Mesodermal cell (in vitro differentiated cells): ENCODE data around the gene PA2G4.

Experiments used
- H3K27ac ChIP-seq: 2 replicates; pipeline ENCODE4 v1.7.0; 2013; ENCODE audit warnings: mild to moderate bottlenecking, low read depth, low read length, moderate library complexity; ENCODE audit not compliant: severe bottlenecking
- H3K36me3 ChIP-seq: 2 replicates; pipeline ENCODE4 v1.7.1; 2013; ENCODE audit warnings: mild to moderate bottlenecking, low read length, moderate library complexity; ENCODE audit not compliant: control insufficient read depth, insufficient read depth
- H3K4me1 ChIP-seq: one replicate; pipeline ENCODE4 v1.7.1; 2013; ENCODE audit warnings: mild to moderate bottlenecking, low read length; ENCODE audit not compliant: insufficient read depth, control insufficient read depth, poor library complexity, severe bottlenecking
- H3K4me3 ChIP-seq: 2 replicates; pipeline ENCODE4 v1.7.0; 2013; ENCODE audit warnings: low read length, control low read depth, mild to moderate bottlenecking; ENCODE audit not compliant: insufficient read depth, poor library complexity, severe bottlenecking; ENCODE audit errors: extremely low read depth
- H3K9me3 ChIP-seq: 2 replicates; pipeline ENCODE4 v1.7.1; 2013; ENCODE audit warnings: mild to moderate bottlenecking, low read length, moderate library complexity; ENCODE audit not compliant: control insufficient read depth
- WGBS, 2 experiments: methylation state at CpG; one replicate each; pipeline ENCODE4 v1.1.5; 2013; ENCODE audit warnings: missing lambda C conversion rate in 2 of 2; ENCODE audit not compliant: insufficient coverage in 2 of 2; 5-methylcytosine and 5-hydroxymethylcytosine counted together

PA2G4 gene

DNA sequence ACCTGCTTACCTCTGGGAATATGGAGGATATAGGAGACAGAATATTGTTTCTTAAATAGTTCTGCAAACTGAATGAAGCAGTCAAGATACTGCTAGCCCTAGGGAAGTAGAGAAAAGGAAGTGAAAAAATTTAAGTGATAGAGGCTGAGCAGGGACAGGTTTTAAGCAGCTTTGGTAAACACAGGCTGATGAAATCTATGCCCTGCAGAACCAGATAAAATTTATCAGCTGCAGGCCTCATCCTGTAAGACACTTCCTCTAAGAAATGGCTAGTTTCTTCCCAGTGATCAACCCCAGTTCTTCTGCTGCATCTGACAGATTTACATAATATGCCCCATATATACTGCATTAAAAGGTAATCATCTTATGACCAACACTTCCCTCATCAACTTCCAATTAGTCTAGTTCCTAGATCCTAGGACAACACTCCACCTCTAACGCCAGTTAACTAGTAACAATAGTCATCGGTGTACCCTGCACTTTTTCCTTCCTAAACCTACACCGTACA, 22.4 kb downstream of the PA2G4 start:
- WGBS, 2 experiments: 95 to 100% methylated on average over 3 of the region's 3 CpGs
- Histone ChIP-seq H3K36me3 (peaks cover 21% of the 10 kb centered on the region), H3K27ac (peak overlapping the region; percentile 93), H3K4me3 (peak overlapping the region; percentile 82), H3K9me3 (no peaks in the 10 kb centered on the region), H3K4me1 (peaks cover 21% of the 10 kb centered on the region)

DNA sequence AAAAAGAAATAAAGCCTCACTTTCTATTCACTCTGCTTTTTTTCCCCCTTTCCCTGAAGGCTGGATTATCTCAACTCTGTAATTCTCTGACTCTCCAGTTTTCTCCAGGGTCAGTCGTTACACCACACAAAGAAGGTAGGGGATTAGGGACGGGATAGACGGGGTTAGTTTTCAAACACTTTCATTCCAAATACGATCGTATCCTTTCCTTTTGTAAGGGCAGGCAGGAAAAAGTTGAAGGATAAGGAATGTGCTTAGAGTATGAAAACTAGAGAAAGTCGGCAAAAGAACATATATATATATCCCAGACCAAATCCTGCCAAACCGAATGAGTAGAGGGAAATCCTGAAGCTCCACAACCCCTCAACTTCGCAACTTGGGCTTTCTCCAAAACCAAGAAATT, 23.1 kb downstream of the PA2G4 start:
- Histone ChIP-seq H3K4me1 (peaks cover 21% of the 10 kb centered on the region), H3K4me3 (peak overlapping the region; percentile 82), H3K9me3 (no peaks in the 10 kb centered on the region), H3K36me3 (peaks cover 24% of the 10 kb centered on the region), H3K27ac (peak overlapping the region; percentile 93)
- WGBS, 2 experiments: 0 to 5% methylated on average over 1 to 2 of the region's 8 CpGs

DNA sequence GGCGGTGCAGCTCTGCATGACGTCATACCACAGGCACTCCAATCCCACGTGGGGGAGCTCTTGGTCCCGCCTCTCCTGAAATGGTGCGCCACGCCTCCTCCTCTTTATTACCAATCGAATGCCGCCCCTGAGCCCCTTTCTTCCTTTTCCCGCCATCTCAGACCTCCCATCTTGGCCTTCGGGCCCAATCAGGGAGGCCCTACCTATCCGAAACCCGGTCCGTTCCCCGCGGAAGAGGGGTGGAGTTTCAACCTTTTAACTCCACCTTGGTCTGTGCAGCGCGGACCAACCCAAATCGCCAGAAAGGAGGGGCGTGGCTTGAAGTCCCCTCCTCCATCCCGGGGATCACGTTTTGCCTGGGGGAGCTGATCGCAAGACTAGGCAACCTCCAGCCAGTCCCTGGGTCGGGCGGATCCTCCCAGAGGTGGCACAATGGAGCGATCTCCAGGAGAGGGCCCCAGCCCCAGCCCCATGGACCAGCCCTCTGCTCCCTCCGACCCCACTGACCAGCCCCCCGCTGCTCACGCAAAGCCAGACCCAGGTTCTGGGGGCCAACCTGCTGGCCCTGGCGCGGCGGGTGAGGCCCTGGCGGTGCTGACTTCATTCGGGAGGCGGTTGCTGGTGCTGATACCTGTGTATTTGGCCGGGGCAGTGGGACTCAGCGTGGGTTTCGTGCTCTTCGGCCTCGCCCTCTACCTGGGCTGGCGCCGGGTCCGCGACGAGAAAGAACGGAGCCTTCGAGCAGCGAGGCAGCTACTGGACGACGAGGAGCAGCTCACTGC, 23.7 kb downstream of the PA2G4 start, which contains the start of gene ESYT1:
TSS of gene ESYT1 (plus strand) at position 380 of the 782 bp plus-strand sequence. CDS start at position 433, 53 bp downstream.
- WGBS, 2 experiments: 0% methylated on average over 44 to 47 of the region's 49 CpGs
- peak within 1 kb of the TSS; percentile 82 for H3K4me3 ChIP-seq

DNA sequence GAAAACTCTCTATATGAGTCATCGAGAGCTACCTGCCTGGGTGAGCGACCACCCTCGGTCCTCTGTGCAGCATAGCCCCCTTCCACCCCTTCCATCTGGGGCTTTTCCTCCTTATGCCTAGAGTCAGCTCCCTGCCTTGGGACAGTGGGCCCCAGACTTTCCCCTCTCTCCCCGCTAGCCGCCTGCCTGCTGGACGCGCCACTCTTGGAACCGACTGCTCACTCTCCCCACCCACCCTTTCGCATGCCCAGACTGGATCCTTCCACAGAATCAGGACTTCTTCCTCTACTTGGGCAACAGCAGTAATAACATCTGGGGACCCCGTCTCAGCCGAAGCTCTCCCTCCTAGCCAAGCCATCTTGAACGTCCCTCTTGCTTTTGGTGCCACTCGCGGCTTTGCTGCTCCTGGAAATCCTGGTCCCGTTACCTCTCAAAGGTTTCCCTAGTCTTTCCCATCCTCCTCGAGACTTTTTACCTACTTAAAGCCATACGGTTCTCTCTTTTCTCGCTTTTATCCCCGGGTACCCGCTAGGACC, 24.4 kb downstream of the PA2G4 start:
- H3K36me3 ChIP-seq: peaks cover 37% of the 10 kb centered on the region
- peak overlapping the region; percentile 69 for H3K27ac ChIP-seq
- no peaks in the 10 kb centered on the region for H3K9me3 ChIP-seq
- 0 to 1% methylated on average over 13 to 15 of the region's 20 CpGs for WGBS, 2 experiments
- H3K4me3 ChIP-seq: peak overlapping the region; percentile 82
- peaks cover 21% of the 10 kb centered on the region for H3K4me1 ChIP-seq

More for the DNA sequence above, 23.7 kb downstream of the PA2G4 start, which contains the start of gene ESYT1:
- H3K4me1 ChIP-seq: peaks cover 21% of the 10 kb centered on the region
- no peaks in the 10 kb centered on the region for H3K9me3 ChIP-seq
- peak within 1 kb of the TSS; percentile 93 for H3K27ac ChIP-seq
- H3K36me3 ChIP-seq: peaks cover 30% of the 10 kb centered on the region

DNA sequence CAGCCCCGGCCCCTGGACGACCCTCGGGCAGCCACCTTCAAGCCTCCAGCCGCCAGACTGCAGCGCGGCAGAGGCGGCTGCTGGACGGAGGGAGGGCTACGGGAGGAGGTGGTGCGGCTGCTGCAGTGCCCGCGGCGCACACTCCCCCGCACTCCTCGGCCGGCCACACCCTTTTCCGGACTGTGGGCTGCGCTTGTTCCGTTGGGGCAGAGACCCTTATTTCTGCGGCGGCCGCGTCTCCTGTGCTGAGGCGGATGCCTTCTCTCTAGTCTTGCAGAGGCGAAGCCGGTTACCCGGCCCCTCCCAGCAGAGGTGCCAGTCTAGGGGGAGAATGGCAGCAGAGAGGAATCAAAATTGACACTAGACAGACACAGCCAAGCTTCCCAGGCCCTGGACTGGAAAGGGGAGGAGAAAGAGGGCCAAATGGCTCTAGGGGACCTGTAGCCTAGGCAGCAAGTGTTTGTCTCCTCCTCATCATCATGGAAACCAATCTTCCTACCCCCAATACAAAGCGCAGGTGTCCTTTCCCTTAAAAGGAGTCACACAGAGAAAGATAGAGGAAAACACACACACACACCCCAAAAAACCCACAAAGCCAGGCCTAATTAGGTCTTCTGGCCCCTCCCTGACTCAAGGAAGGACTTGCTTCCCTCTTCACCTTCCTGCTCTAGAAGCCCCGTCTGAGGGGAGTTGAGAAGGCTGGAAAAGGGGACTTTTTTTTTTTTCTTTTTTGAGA, 25.0 kb downstream of the PA2G4 start:
- Histone ChIP-seq H3K4me3 (peak overlapping the region; percentile 82), H3K36me3 (peaks cover 43% of the 10 kb centered on the region), H3K9me3 (no peaks in the 10 kb centered on the region), H3K4me1 (peaks cover 21% of the 10 kb centered on the region), H3K27ac (peak overlapping the region; percentile 64)
- 0% methylated on average over 9 to 14 of the region's 29 CpGs for WGBS, 2 experiments

DNA sequence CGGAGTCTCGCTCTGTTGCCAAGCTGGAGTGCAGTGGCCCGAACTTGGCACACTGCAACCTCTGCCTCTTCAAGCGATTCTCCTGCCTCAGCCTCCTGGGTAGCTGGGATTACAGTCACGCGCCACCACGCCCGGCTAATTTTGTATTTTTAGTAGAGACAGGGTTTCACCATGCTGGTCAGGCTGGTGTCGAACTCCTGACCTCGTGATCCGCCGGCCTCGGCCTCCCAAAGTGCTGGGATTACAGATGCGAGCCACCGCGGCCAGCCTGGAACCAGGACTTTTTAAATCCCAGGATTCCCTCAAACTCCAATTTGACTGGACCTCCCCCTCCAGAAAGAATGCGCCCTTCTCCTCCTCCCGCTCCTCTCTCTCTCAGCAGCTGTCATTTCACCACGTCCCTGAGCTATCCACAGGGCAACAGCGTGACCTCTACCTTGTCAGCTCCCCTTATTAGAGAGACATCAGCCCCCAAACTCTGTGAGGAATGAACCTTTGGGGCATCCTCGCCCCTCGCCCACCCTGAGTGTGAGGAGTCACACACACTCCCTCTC, 25.7 kb downstream of the PA2G4 start:
- Histone ChIP-seq H3K36me3 (peaks cover 49% of the 10 kb centered on the region), H3K27ac (no peak overlapping the region), H3K4me3 (peak overlapping the region; percentile 82), H3K9me3 (no peaks in the 10 kb centered on the region), H3K4me1 (peaks cover 21% of the 10 kb centered on the region)
- WGBS, 2 experiments: 84% methylated on average over 20 of the region's 22 CpGs

DNA sequence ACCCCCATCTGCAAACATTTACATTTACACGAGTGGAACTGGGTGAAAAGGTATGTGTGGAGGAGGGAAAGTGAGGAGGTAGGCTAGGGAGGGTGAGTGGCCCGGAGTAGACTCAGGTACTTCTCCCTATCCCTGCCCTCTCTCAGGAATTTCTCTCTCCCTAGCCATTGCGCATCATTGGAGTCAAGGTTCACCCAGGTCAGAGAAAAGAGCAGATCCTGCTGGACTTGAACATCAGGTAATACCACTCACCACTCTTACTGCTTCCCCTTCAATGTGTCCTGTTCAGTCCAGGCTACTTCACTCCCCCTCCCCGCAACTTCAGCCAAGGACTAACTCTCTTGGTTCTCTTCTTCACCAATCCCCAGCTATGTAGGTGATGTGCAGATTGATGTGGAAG, 26.5 kb downstream of the PA2G4 start:
- Histone ChIP-seq H3K4me1 (peaks cover 21% of the 10 kb centered on the region), H3K36me3 (peaks cover 58% of the 10 kb centered on the region), H3K4me3 (no peak overlapping the region), H3K27ac (no peak overlapping the region), H3K9me3 (no peaks in the 10 kb centered on the region)
- 93% methylated on average over 3 of the region's 4 CpGs; no CpG with 5 or more reads in 1 of the 2 experiments for WGBS, 2 experiments

DNA sequence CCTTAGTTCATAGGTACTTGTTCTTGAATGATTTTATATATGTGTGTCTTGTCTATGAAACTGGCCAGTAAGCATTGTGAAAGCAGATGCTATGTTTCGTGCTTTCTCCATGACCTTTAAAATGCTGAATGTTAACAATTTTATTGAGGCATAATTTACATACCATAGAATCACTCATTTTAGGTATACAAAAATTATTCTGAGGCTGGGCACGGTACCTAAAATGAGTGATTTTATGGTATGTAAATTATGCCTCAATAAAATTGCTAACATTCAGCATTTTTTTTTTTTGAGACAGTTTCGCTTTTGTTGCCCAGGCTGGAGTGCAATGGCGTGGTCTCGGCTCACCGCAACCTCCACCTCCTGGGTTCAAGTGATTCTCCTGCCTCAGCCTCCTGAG, 30.5 kb downstream of the PA2G4 start:
- Histone ChIP-seq H3K27ac (no peak overlapping the region), H3K36me3 (peaks cover 98% of the 10 kb centered on the region), H3K9me3 (no peaks in the 10 kb centered on the region), H3K4me1 (peaks cover 2% of the 10 kb centered on the region), H3K4me3 (no peak overlapping the region)
- WGBS, 2 experiments: 95 to 96% methylated on average over 3 to 4 of the region's 6 CpGs

DNA sequence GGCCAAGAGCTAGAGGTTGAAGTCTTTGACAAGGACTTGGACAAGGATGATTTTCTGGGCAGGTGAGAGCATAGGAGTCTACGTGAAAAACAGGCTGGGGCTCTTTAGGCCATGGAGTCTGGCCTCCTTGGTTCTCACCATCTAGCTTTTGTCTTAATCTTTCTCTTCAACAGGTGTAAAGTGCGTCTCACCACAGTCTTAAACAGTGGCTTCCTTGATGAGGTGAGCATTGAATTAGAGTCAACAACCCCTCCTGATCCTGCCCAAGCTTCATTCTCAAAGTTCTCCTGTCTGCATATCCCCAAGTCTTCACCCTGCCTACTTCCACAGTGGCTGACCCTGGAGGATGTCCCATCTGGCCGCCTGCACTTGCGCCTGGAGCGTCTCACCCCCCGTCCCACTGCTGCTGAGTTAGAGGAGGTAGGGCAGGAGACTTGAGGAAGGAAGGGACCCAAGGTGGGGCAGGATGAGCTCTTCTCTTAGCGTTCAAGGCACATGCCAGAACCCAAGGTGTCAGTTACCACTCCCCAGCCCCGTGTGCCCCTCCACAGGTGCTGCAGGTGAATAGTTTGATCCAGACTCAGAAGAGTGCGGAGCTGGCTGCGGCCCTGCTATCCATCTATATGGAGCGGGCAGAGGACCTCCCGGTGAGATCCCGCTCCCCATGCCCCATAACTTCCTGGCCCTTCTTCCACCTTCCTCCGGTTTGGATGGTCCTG, 33.7 kb downstream of the PA2G4 start:
- H3K4me1 ChIP-seq: no peaks in the 10 kb centered on the region
- 96% methylated on average over 8 to 9 of the region's 14 CpGs for WGBS, 2 experiments
- peaks cover 99% of the 10 kb centered on the region for H3K36me3 ChIP-seq
- no peak overlapping the region for H3K4me3 ChIP-seq
- no peak overlapping the region for H3K27ac ChIP-seq
- H3K9me3 ChIP-seq: no peaks in the 10 kb centered on the region
